Measurements from ENCODE around the gene PRPF6.

The PRPF6 gene

GRCh38 chr20:64073476-64074183 lies 92.7 kb downstream of the PRPF6 start:
- no peak for DNase-seq

GRCh38 chr20:64074184-64074789 lies 93.4 kb downstream of the PRPF6 start:
- DNase-seq = no peak

GRCh38 chr20:64074963-64075362 lies 94.0 kb downstream of the PRPF6 start:
- no peak for DNase-seq

- DNase-seq = no peak
Measured at GRCh38 chr20:64075556-64075955, 94.6 kb downstream of the PRPF6 start.

GRCh38 chr20:64076061-64076997 lies 95.4 kb downstream of the PRPF6 start:
- no peak for DNase-seq

- peak in 7 of 58 donors; percentile 16 to 32 (median 22) for DNase-seq
Measured at GRCh38 chr20:64077094-64077493, 96.2 kb downstream of the PRPF6 start.

- DNase-seq = no peak
Measured at GRCh38 chr20:64077541-64077875, 96.6 kb downstream of the PRPF6 start.

- peak in 2 of 58 donors; percentile 26 to 27 for DNase-seq
Measured at GRCh38 chr20:64077876-64078551, 97.1 kb downstream of the PRPF6 start.

- DNase-seq = no peak
Measured at GRCh38 chr20:64078934-64079272, 98.0 kb downstream of the PRPF6 start.

- peak in 45 of 58 donors; percentile 33 to 82 (median 61) for DNase-seq
Measured at GRCh38 chr20:64079273-64080012, 98.5 kb downstream of the PRPF6 start, which contains the start of gene RGS19. RGS19 (minus strand) TSS chr20:64079518; CDS start chr20:64076886, 2,632 bp downstream.

GRCh38 chr20:64080013-64080812 lies 99.3 kb downstream of the PRPF6 start, which contains the start of gene OPRL1:
OPRL1 (plus strand) TSS chr20:64080082; CDS start chr20:64092721, 12,639 bp downstream.
- DNase-seq = peak in 1 of 58 donors; percentile 68

- DNase-seq = no peak
Measured at GRCh38 chr20:64080813-64081623, 100.1 kb downstream of the PRPF6 start.

GRCh38 chr20:64081624-64081964 lies 100.7 kb downstream of the PRPF6 start:
- no peak for DNase-seq

- DNase-seq = no peak
Measured at GRCh38 chr20:64082126-64082731, 101.3 kb downstream of the PRPF6 start.

All from anterior cingulate cortex (tissue), 58 donors.